ENCODE data around the gene ABCC10. TPM values are rescaled to one million over a fixed set of nuclear protein-coding genes. Genes with fewer than 3 reads are reported as not detected.

The ABCC10 gene
- total RNA-seq, 3 donors from 2014 or later, result 25.3 to 43.3 (median 37.4) TPM

- intact Hi-C loops (cut with DNase I, micrococcal nuclease), result no loop called here
These were observed 7.6 kb downstream of the ABCC10 start for GRCh38 chr6:43434943-43435342.

GRCh38 chr6:43435682-43436437, 8.5 kb downstream of the ABCC10 start:
- H3K9me3 ChIP-seq, result no peaks in the 10 kb centered on the region
- ATAC-seq, result no peak
- H3K4me1 ChIP-seq (ENCODE audit: low read depth), result peaks cover 10% of the 10 kb centered on the region
- no peak for DNase-seq
- intact Hi-C loops (cut with DNase I, micrococcal nuclease), result no loop called here
- no peak for TF ChIP-seq CTCF (IDR thresholded peaks at IDR 0.05)
- no peaks in the 10 kb centered on the region for H3K36me3 ChIP-seq (ENCODE audit: low read depth)
- no peak overlapping the region for H3K4me3 ChIP-seq

More at GRCh38 chr6:43434943-43435342, 7.6 kb downstream of the ABCC10 start:
- ATAC-seq, result no peak
- Histone ChIP-seq H3K36me3 (ENCODE audit: low read depth) (no peaks in the 10 kb centered on the region), H3K4me1 (ENCODE audit: low read depth) (peaks cover 10% of the 10 kb centered on the region), H3K9me3 (no peaks in the 10 kb centered on the region), H3K4me3 (no peak overlapping the region)
- TF ChIP-seq CTCF (IDR thresholded peaks at IDR 0.05), result no peak
- DNase-seq, result no peak

- peak; percentile 83 for ATAC-seq
- Histone ChIP-seq H3K4me1 (ENCODE audit: low read depth) (peaks cover 10% of the 10 kb centered on the region), H3K36me3 (ENCODE audit: low read depth) (no peaks in the 10 kb centered on the region), H3K4me3 (no peak overlapping the region), H3K9me3 (no peaks in the 10 kb centered on the region)
- no peak for TF ChIP-seq CTCF (IDR thresholded peaks at IDR 0.05)
- peak in 1 of 3 donors; percentile 52 for DNase-seq
- intact Hi-C loops (cut with DNase I, micrococcal nuclease), result no loop called here
These were observed 9.4 kb downstream of the ABCC10 start for GRCh38 chr6:43436577-43437282.

- Histone ChIP-seq H3K36me3 (ENCODE audit: low read depth) (no peaks in the 10 kb centered on the region), H3K4me3 (no peak overlapping the region), H3K4me1 (ENCODE audit: low read depth) (peaks cover 10% of the 10 kb centered on the region), H3K9me3 (no peaks in the 10 kb centered on the region)
- TF ChIP-seq CTCF (IDR thresholded peaks at IDR 0.05), result no peak
- DNase-seq (no peak), ATAC-seq (no peak)
- intact Hi-C loops (cut with DNase I, micrococcal nuclease), result no loop called here
These were observed 10.4 kb downstream of the ABCC10 start for GRCh38 chr6:43437700-43438099.

GRCh38 chr6:43442935-43443334, 15.6 kb downstream of the ABCC10 start:
- Histone ChIP-seq H3K4me1 (ENCODE audit: low read depth) (no peaks in the 10 kb centered on the region), H3K9me3 (no peaks in the 10 kb centered on the region), H3K36me3 (ENCODE audit: low read depth) (peaks cover 3% of the 10 kb centered on the region), H3K4me3 (no peak overlapping the region)
- ATAC-seq (no peak), DNase-seq (no peak)
- intact Hi-C loops (cut with DNase I, micrococcal nuclease), result no loop called here
- no peak for TF ChIP-seq CTCF (IDR thresholded peaks at IDR 0.05)

All from mucosa of descending colon (tissue), 3 donors.